NCI-H1694 treated with DMSO at 0.1 percent for 48 hours (cell line): ENCODE data around the gene FOXF2.
"Not testable (repeated sequence)": the region's sequence is repeated elsewhere in the genome, so short reads cannot be mapped to it uniquely, and the experiment has no call there.

ENCODE experiments used
- DNase-seq: peaks from one replicate; lab custom pipeline; 2025; lab: John Stamatoyannopoulos, UW

FOXF2 gene

DNA sequence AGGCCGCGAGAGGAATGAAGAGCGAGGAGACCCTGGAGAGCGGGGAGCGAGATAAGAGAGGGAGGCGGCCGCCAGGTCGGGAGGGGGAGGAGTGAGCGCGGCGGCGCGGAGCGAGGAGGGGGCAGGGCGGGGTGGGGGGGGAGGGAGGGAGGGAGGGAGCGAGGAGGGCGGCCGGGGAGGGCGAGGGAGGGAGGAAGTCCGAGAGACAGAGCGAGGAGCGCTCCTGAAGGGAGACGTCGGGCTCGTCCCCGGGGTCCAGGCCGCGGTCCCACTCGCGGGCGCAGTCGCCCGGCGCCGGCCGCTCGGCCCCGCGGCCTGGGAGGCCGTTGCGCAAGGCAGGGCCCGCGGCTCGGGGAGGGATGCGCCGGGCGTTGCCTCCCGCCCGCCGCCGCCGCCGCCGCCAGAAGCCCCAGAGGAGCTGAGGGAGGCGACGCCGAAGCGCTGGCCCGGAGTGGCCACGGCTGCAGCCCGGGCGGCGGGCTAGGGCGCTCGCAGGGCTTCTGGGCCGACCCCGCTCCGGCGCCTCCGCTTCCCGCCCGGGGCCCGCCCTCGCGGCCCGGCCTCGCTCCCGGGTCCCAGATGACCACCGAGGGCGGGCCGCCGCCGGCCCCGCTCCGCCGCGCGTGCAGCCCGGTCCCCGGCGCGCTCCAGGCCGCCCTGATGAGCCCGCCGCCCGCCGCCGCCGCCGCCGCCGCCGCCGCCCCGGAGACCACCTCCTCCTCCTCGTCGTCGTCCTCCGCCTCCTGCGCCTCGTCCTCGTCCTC, at the start of gene FOXF2:
Gene FOXF2 (plus strand): TSS at position 208 of the 764 bp plus-strand sequence. CDS start 372 bp downstream, at position 580.
- no peak for DNase-seq

DNA sequence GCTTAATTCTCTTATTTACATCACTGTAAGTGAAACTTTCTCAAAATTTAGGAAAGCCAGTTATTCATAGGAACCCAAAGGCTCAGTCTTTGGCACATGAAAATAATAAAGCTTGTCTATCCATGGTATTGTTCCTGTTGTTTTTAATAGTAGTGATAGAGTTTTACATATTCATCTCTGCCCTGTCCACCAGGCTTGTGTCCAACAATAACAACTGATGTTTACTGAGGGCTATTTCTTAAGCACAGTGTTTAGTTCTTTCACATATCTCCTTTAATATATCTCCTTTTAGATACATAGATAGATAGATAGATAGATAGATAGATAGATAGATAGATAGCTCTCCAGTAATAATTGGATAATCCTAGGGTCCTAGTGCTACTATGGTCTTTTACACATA, 43.3 kb upstream of the FOXF2 start:
- DNase-seq, result no peak

DNA sequence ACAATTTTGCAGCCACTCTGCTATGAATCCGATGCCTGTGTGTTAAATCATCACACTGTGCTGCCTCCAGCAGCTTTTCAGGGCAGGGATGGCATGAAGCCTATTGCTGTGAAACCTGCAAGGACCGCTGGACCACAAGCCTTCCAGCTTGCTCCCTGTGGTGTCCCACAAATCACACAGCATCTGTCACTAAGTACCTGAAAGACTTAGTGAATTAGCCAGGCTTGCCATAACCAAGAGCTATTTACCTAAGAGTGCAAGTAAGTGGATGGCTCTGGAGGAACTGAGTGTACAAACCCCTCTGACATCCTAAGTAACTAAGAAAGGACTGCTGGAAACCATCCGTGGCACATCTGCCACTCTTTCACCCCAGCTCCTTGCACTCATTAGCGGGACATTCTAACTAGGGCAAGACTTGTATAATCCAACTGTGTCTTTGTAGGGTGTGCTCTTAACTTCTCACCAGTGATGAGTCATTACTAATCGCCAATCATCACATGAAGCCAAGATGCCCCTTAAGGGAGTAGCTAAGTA, 42.8 kb upstream of the FOXF2 start:
- no peak for DNase-seq

DNA sequence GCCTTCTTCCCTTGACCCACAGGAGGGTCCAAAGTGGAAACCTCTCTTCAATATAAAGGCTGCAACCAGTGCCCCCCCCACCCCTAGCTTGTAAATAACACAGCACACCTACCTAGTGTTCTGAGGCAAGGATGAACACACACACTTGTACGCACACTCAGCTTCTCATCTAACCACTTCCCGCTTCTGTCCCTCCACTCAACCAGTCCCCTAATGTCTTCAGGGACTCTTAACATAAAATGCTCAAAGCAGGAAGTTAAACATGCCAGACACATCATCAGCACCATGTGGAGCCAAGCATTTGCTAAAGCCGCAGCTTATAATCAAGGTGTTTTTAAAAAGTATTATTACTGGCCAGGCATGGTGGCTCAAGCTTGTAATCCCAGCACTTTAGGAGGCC, 42.2 kb upstream of the FOXF2 start:
- DNase-seq, result no peak

DNA sequence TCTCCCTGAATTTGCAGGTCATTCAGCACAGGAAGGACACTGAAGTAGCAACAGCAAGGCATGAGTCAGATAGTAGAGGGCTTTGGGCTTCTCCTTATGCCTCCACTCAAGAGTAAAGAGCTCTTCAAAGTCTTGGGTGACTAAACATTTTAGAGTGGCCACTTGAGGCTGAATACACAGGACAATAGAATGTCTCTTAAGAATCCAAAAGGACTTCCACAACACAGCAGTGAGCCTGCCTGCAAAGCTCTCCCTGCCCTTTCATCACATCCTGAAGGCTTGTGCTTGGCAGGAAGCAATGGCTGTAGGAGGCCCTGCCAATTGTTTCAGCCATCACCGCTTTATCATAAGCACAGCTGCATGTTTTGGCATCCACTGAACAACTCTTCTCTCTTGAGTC, 40.7 kb upstream of the FOXF2 start:
- no peak for DNase-seq

DNA sequence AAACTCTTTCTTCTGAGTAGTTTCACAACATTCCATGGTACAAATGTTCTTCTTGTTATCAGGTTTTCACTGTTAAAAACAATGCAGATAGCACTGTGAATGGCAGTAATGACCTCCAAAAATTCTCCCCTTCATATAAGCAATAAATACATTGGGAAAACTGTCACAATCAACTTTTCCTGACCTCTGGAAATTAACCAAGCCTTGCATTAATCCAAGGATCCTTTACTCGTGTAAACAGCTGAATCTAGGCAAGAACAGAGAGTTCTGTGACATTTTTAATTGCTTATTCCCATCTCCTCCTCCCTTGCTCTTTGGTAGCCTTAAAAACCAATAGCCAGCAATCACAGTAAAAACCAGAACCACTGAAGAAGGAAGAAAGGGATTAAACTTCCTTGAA, 39.7 kb upstream of the FOXF2 start:
- no peak for DNase-seq

DNA sequence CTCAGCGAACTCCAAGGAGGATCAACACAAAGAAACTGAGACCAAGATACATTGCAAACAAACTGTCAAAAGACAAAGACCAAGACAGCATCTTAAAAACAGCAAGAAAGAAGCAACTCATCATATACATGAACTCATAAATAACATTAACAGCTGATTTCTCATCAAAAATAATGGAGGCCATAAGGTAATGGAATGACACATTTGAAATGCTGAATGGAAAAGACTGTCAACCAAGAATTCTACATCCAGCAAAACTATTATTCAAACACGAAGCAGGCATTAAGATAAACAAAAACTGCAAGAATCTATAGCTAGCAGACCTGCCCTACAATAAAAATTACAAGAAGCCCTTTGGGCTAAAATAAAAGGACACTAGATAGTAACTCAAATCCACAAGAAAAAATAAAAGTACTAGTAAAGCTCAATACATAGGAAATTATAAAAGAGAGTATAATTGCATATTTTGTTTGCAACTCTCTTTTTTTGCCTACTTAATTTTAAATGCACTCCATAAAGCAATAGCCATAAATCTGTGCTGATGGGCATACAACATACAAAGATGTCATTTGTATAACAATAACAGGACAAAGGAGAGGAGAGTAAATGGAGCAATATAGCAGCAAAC, 37.9 kb upstream of the FOXF2 start:
- DNase-seq, result no peak

DNA sequence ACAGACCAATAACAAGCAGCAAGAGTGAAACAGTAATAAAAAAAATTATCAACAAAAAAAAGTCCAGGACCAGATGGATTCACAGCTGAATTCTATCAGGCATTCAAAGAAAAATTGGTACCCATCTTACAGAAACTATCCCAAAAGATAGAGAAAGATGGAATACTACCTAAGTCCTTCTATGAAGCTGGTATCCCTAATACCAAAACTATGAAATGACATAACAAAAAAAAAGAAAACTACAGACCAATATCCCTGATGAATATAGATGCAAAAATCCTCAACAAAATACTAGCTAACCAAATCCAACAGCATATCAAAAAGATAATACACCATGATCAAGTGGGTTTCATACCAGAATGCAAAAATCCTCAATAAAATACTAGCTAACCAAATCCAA, 34.3 kb upstream of the FOXF2 start:
- not testable (repeated sequence) for DNase-seq

DNA sequence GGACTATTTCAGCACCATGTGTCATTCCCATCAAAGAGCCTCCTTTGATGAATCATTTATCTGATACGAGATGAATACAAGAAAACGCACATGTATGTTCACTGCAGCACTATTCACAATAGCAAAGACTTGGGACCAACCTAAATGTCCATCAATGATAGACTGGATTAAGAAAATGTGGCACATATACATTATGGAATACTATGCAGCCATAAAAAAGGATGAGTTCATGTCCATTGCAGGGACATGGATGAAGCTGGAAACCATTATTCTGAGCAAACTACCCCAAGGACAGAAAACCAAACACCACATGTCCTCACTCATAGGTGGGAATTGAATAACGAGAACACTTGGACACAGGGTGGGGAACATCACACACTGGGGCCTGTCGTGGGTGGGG, 27.7 kb upstream of the FOXF2 start:
- not testable (repeated sequence) for DNase-seq

DNA sequence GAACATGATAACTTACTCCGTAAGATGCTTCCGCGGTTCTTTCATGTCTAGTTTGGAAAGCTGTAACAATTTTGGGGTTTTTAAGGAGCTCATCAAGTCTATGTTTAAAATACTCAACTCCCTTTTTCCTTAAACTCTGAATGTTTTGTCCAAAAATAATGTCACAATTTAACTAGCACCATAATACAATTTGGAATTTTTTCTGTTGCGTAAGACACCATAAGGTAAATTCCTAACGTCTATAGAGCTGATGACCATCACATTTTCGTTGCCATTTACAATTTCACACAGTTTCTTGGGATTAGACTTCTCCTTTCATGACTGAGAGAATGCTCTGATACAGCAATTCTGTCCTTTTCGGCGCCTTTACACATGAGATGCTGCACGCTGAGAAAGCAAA, 26.7 kb upstream of the FOXF2 start:
- DNase-seq, result no peak

DNA sequence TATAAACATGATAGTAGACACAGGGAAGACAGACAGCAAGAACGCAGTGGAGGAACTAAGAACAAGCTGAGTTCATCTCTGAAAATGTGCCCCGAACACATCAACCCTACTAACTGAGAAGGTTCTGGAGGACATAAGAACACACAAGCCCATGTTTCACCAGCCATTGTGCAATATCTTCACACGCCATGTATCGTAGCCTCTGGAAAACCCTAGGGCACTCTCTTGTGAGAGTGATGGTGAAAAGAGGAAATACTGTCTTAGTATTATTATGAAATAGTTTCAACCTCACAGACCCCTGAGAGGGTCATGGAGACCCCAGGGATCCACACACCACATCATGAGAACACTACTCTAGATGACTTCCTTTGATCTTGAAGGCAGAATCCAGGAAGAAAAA, 26.1 kb upstream of the FOXF2 start:
- DNase-seq, result no peak

DNA sequence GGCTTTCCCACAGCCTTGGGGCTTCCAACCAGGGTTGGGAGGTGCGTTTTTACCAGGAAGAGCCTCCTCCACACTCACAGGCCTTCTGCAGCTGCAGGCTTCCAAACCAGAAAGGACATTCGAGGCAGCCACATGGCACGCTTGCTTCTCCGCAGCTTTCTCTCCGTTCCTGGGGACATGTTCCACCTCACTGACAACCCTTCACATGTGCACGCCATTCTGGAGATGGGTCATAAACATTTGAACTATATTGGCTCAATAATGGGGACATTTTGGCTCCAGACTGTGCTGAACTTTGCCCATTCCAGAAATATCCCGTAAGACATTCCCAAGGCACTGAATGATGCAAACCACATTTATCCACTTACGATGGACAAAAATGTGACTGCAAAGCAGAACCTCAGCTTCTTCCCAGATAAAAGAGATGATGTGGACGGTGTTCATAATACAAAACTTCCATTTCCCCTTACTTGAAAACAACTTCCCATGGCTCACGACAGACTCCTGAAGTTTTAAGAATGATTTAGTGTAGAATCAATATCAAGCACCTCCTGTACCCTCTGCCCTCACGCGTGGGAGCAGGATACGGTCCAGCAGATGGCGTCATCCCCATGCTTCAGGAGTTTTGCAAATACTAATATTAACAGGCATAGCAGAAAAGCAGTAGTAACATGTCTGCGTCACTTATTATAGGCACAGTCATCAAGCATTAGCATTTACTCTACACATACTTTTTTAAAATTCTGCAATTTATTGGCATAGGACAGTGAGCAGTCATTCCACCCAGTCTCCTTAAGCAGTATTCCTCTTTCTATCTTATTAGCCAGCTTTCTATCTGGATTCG, 25.4 kb upstream of the FOXF2 start:
- DNase-seq, result no peak

DNA sequence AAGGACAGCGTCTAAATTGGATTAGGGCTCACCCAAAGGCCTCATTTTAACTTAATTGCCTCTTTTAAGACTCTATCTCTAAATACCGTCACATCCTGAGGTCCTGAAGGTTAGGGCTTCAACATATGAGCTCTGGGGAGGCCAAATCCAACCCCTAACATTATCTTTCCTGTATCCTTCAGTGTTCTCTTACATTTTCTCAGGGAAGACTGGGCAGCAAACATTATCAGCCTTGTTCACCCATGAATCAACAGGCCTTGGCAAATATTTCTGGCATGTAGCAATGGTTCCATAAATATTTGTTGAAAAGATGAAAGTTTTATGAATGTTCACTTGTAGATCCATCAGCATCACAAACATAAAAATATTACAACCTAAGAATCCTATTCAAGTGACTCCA, 24.6 kb upstream of the FOXF2 start:
- no peak for DNase-seq

DNA sequence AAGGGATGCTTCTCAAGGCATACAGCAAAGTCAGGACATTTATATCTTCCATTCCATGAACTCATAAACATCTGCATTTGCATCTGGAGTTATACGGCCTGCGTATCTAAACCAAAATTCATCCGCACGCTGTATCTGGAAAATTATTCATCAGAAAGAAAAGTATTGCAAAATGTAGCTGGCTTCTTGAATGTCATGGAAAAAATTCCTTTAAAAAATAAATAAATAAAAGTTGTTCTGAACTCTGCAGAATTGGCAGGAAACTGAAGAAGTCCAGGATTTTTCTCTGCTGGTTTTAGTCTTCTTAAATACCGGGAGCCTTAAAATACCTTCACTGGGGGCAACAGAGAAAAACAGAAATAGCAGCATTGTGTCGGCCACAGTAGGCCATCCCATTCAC, 23.7 kb upstream of the FOXF2 start:
- no peak for DNase-seq

DNA sequence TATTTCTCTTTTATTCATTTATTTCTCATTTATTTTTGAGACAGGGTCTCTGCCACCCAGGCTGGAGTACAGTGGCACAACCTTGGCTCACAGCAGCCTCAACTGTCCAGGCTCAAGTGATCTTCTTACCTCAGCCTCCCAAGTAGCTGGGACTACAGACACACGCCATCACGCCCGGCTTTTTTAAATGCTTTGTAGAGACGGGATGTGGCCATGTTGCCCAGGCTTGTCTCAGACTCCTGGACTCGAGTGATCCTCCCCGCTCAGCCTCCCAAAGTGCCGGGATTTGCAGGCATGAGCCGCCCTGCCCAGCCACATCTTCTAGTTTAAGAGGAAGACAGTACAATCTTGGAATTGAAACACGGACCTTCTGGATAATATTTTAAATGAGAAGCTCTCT, 21.6 kb upstream of the FOXF2 start:
- no peak for DNase-seq

DNA sequence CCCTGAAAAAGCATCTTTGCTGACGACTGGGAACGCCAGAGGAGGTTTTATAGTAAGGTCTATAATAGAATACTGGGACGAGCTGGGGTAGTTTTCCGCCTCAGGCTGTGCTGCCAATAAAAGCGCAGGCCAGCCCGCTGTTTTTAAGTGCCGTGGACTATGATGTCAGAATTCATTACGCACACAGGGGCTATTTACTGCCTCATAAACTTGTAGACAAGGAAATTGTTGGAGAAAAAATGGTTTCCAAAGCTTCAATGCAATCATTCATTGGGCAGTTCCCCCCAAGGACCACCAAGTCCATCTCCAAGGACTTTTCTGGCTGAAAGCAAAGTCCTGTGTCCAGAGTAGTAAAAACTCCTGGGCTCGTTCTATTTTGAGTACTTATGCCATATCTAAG, 20.4 kb upstream of the FOXF2 start:
- DNase-seq, result no peak

DNA sequence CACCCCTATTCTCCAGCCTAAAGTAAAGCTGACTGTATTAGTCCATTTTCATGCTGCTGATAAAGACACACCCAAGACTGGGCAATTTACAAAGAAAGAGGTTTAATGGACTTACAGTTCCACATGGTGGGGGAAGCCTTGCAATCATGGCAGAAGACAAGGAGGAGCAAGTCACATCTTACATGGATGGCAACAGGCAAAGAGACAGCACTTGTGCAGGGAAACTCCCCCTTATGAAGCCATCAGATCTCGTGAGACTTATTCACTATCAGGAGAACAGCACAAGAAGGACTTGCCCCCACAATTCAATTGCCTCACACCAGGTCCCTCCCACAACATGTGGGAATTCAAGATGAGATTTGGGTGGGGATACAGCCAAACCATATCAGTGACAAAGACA, 19.7 kb upstream of the FOXF2 start:
- DNase-seq, result not testable (repeated sequence)

DNA sequence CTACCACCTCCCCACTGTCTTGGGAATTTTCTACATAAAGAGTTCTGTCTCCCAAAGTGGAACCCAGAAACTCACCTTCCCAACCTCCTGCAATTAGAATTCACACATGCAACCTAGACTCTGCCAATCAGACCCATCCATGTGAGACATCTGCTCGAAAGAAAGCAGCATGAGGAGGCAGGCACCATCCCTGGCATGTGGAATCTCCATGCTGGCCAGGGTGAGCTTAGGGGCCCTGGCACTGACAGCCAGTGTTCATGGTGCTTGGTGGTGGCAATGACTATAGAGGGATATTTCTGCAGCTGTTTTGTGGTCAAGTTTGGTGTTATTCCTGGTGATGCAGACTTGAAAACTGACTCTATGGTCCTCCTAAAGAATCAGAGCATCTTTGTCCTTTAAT, 17.4 kb upstream of the FOXF2 start:
- no peak for DNase-seq

DNA sequence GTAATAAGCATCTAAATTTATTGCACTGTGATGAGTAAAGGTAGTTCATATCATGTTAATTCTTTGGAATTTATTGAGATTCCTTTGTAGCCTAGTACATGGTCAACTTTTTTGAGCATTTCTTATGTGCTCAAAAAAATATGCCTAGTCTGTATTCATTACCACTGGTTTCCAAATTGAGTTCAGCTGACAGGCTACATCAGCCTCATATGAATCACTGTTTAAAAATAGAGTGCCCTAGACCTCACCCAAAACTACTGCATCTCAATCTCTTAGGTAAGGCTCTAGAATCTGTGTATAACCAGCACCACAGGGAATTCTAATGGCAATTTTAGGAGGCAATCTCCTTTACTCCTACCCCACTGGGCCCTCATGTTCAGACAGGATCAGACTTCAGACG, 16.7 kb upstream of the FOXF2 start:
- DNase-seq, result no peak

DNA sequence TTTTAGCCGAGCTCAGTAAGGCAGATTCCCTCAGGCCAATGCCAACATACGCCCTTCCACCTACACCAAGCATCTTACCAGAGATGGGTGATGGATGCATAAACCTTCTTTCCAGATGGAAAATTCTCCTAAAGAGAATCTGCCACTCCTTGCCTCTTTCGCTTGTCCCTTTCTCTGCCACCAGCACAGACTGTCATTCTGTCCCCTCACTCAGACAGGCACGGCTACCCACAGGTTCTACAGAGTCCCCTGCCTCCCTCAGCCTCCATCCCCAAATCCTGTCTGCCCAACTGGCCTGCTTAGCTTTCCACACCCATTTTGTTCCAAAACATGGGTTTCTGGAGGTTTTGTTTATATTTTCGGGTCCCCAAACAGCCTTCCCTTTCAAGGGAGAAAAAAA, 12.7 kb upstream of the FOXF2 start:
- DNase-seq, result no peak

DNA sequence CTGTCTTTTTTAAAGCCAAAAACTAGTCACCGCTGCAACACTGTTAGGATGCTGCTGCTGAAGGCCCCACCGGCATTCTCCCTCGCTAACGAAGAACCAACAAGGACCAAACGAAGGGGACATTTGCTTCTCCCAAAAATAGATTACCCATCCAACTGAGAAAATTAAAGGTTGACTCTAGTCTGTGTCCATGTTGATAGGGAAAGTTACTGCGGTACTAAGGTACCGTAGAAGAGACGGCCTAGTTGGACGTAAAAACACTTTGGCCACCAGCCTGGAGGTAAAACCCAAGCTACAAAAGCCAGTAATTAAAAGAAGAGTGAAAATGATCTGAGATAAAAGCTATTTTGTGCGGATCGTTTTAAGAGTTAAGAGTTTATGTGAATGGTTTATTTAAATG, 11.8 kb upstream of the FOXF2 start:
- DNase-seq, result no peak

DNA sequence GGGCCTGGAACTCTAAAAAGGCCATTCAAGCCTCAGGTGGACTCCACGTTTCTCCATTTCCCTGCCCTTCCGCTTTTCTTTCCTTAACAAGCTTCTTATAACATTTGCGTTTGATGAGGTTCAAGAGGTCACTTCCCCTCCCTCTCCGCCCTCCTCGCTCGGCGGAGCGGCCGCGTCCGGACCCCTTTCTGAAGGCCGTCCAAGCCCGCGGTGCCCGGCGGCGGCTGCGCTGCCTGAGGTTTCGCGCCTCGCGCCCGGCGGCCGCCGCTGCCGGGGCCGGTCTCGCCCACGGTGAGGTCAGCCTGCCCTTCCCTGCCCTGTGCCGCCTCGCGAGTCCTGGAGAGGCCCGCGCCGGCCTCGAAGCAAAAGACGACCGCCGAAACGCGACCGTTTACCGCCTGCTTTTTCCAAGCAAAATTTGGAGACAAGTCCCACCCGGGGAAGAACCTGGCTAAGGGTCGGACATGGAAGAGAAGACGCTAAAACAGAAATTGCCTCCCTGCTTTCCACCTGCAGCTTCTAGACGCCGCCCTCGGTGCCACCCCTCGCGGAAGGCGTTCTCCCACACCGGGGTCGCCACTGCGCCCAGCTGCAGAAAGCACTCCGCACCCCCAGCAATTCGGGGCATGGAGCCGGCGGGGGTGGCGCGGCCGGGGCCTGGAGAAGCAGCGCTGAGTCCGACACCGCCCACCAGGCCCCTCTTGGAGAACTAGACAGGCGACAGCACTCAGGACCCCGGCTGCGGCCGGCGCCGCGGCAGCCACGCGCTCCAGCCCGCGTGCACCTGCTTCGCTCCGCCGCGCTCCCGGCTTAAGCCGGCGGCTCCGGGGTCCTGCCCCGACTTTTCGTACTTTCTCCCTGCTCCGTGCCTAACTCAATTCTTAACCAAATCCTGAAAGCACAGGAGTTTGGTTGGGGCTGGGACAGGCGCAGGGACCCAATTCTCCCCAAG, 11.0 kb upstream of the FOXF2 start:
- no peak for DNase-seq
